Adrenal gland (tissue), 12 donors: ENCODE results near the gene SLC25A20. TPM values are rescaled to one million over a fixed set of nuclear protein-coding genes. Genes with fewer than 3 reads are reported as not detected.
"Not testable (repeated sequence)": the region's sequence is repeated elsewhere in the genome, so short reads cannot be mapped to it uniquely, and the experiment has no call there.

ENCODE experiments used
- DNase-seq, 7 donors: peaks; one replicate each; pipeline ENCODE4 v3.0.0-alpha.2; 2019 to 2020
- H3K27ac ChIP-seq, 5 donors: fragments of 200-600 bp; sonication (generic) in 4 of 5; 1 replicate in 3 of 5; 2 replicates in 2 of 5; pipeline versions ENCODE4 v1.5.1 to v1.8.0; 2016 to 2020; ENCODE audit warnings: mild to moderate bottlenecking in 1 of 5
- H3K27me3 ChIP-seq: fragments of 200-600 bp; 2 replicates; pipeline ENCODE4 v1.8.0; 2021
- H3K36me3 ChIP-seq, 2 donors: fragments of 200-600 bp; replicated peaks in 1 of 2; 1 replicate in 1 of 2; 2 replicates in 1 of 2; pipeline versions ENCODE4 v1.5.1 to v1.8.0; 2018 to 2022
- H3K4me1 ChIP-seq, 2 donors: fragments of 200-600 bp; replicated peaks in 1 of 2; 1 replicate in 1 of 2; 2 replicates in 1 of 2; pipeline versions ENCODE4 v1.5.1 to v1.8.0; 2018 to 2021
- H3K4me3 ChIP-seq, 4 donors: fragments of 200-600 bp; sonication (generic) in 3 of 4; one replicate each; pipeline ENCODE4 v1.5.1; 2016 to 2018
- H3K9me3 ChIP-seq, 3 donors: fragments of 200-600 bp; sonication (generic) in 1 of 3; replicated peaks in 1 of 3; 1 replicate in 2 of 3; 2 replicates in 1 of 3; pipeline versions ENCODE4 v1.5.1 to v1.8.0; 2016 to 2021
- POLR2A ChIP-seq, 2 donors: fragments of 450-650 bp; IDR thresholded peaks; one replicate each; pipeline ENCODE4 v1.6.1; 2017; ENCODE audit warnings: antibody characterized with exemption in 2 of 2, mild to moderate bottlenecking in 2 of 2, moderate library complexity in 1 of 2
- WGBS, 4 donors: extraction: QIAGEN DNeasy Blood & Tissue Kit in 2 of 4; methylation state at CpG; one replicate each; pipeline versions ENCODE4 v1.1.5 to v1.1.7; 2013 to 2017; 5-methylcytosine and 5-hydroxymethylcytosine counted together
- intact Hi-C, 2 donors: fragments of 100-400 bp; cut with DNase I; formaldehyde crosslinking; loops; one replicate each; pipeline versions ENCODE4 v1.14.1 to v1.15.0; 2022 to 2023
- polyA plus RNA-seq, 3 donors: library from polyadenylated mRNA; stranded (reverse); fragments of 200-250 nt in 2 of 3; fragments of 350-450 nt in 1 of 3; fragmentation: Illumina TruSeq in 1 of 3; extraction: RNeasy Lipid Tissue Mini Kit (QIAGEN cat#74804) in 1 of 3; gene quantifications; one replicate each; pipeline ENCODE4 v1.2.3, GENCODE V29; 2013 to 2014
- total RNA-seq, 9 donors: library from RNA; depleted of rRNA in 4 of 9; stranded (reverse); fragments of >200 nt in 4 of 9; fragments of 120-200 nt in 1 of 9; fragmentation: NEBNext Ultra II Directional in 1 of 9; extraction: Animal tissue kit (Norgen Biotek cat#: 25700) in 1 of 9; gene quantifications; one replicate each; pipeline versions ENCODE4 v1.1.0 to v1.2.4, GENCODE V29; 2013 to 2023
- TF ChIP-seq, protein P1 (sequence below), 6 experiments: fragments of 450-650 bp in 4 of 6; fragments of 200-600 bp in 2 of 6; sonication (generic) in 1 of 6; IDR thresholded peaks; 1 replicate in 5 of 6; 2 replicates in 1 of 6; pipeline versions ENCODE4 v1.5.1 to v1.8.0; 2016 to 2021; ENCODE audit warnings: antibody characterized with exemption in 6 of 6, mild to moderate bottlenecking in 2 of 6, moderate library complexity in 1 of 6
- donor health status: healthy with polysubstance abuse.
- donor health status: Bipolar disorder and iron deficiency.
- donor health status: DM: yes; HTN: yes; CAD: no.
- donor health status: DM: no; HTN: no; CAD: no.
- donor health status: DM: no; HTN: no; CAD: no.
- donor health status: DM: yes; HTN: yes; CAD: no.

SLC25A20 gene
- total and polyA plus RNA-seq, 12 donors, result 15.5 to 70.6 (median 49.1) TPM

GRCh38 chr3:48918388-48919214 lies 19.9 kb upstream of the SLC25A20 start, which contains the start of gene ARIH2:
ARIH2 (plus strand) TSS chr3:48918842; CDS start chr3:48927559, 8,717 bp downstream.
- Histone ChIP-seq H3K4me3 (peak within 1 kb of the TSS; percentile 58 to 91 (median 82)), H3K36me3 (peaks cover 0 to under 1% of the 10 kb centered on the region in 2 donors), H3K4me1 (peaks cover 13 to 15% of the 10 kb centered on the region in 2 donors), H3K27me3 (no peaks in the 10 kb centered on the region), H3K9me3 (no peaks in the 10 kb centered on the region), H3K27ac (peak within 1 kb of the TSS; percentile 92 to 99 (median 98))
- TF ChIP-seq, protein P1, sequence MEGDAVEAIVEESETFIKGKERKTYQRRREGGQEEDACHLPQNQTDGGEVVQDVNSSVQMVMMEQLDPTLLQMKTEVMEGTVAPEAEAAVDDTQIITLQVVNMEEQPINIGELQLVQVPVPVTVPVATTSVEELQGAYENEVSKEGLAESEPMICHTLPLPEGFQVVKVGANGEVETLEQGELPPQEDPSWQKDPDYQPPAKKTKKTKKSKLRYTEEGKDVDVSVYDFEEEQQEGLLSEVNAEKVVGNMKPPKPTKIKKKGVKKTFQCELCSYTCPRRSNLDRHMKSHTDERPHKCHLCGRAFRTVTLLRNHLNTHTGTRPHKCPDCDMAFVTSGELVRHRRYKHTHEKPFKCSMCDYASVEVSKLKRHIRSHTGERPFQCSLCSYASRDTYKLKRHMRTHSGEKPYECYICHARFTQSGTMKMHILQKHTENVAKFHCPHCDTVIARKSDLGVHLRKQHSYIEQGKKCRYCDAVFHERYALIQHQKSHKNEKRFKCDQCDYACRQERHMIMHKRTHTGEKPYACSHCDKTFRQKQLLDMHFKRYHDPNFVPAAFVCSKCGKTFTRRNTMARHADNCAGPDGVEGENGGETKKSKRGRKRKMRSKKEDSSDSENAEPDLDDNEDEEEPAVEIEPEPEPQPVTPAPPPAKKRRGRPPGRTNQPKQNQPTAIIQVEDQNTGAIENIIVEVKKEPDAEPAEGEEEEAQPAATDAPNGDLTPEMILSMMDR (IDR thresholded peaks at IDR 0.05), result peak in 4 of 6 experiments; percentile 8 to 41 (median 27)
- peak; percentile 86 to 93 for TF ChIP-seq POLR2A (IDR thresholded peaks at IDR 0.05)
- peak; percentile 92 to 97 (median 94) for DNase-seq
- intact Hi-C loops, result no loop called here
- 0 to 1% (median 0%) methylated on average over 18 to 97 of the region's 97 CpGs for WGBS, 4 donors

- H3K4me3 ChIP-seq, result no peak overlapping the region
- no peaks in the 10 kb centered on the region for H3K36me3 ChIP-seq
- 69 to 100% (median 78%) methylated on average over 1 of the region's 1 CpG for WGBS, 4 donors
- H3K27ac ChIP-seq, result no peak overlapping the region
- TF ChIP-seq, protein P1 (IDR thresholded peaks at IDR 0.05), result no peak
- TF ChIP-seq POLR2A (IDR thresholded peaks at IDR 0.05), result no peak
- no peak for DNase-seq
- intact Hi-C loops, result no loop called here
- peaks cover 10 to 13% of the 10 kb centered on the region in 2 donors for H3K4me1 ChIP-seq
- no peaks in the 10 kb centered on the region for H3K27me3 ChIP-seq
- H3K9me3 ChIP-seq, result no peaks in the 10 kb centered on the region
Observed at GRCh38 chr3:48915296-48915695, 16.6 kb upstream of the SLC25A20 start.

DNA sequence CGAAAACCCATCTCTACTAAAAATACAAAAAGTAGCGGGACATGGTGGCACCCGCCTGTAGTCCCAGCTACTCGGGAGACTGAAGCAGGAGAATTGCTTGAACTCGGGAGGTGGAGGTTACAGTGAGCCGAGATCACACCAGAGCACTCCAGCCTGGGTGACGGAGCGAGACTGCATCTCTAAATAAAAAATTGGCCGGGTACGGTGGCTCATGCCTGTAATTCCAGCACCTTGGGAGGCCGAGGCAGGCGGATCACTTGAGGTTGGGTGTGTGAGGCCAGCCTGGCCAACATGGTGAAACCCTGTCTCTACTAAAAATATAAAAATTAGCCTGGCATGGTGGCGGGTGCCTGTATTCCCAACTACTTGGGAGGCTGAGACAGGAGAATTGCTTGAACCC lies 8.3 kb upstream of the SLC25A20 start:
- intact Hi-C loops, DNase-seq, H3K27ac ChIP-seq, H3K4me3 ChIP-seq, H3K9me3 ChIP-seq, H3K36me3 ChIP-seq, H3K27me3 ChIP-seq, H3K4me1 ChIP-seq: not testable (repeated sequence)
- 91 to 94% (median 92%) methylated on average over 13 of the region's 13 CpGs for WGBS, 4 donors

DNA sequence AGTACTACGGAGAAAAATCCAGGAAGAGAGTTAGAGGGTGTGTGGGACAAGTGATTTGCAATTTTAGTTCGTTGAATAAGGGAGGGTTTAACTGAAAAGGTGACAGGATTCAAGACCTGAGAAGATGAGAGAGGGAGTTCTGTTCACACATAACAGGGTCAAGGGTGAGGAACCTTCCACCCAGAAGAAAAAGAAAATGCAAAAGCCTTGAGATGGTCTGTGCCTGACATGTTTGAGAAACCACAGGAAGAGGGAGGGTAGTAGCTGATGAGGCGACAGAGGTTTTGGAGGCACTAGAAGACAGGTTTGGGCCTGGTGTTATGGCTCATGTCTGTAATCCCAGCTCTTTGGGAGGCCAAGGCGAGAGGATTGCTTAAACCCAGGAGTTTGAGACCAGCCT lies 591 bp upstream of the SLC25A20 start:
- H3K27ac ChIP-seq, result peak overlapping the region in 3 of 5 donors; percentile 70 to 85 (median 81)
- no peaks in the 10 kb centered on the region for H3K27me3 ChIP-seq
- intact Hi-C loops, result no loop called here
- H3K4me3 ChIP-seq, result peak overlapping the region in 1 of 4 donors; percentile 70
- peaks cover 18 to 23% of the 10 kb centered on the region in 2 donors for H3K4me1 ChIP-seq
- H3K36me3 ChIP-seq, result no peaks in the 10 kb centered on the region
- H3K9me3 ChIP-seq, result no peaks in the 10 kb centered on the region
- TF ChIP-seq, protein P1 (IDR thresholded peaks at IDR 0.05), result no peak
- TF ChIP-seq POLR2A (IDR thresholded peaks at IDR 0.05), result no peak
- 72 to 77% (median 75%) methylated on average over 4 of the region's 4 CpGs for WGBS, 4 donors
- no peak for DNase-seq
